ENCODE results near the gene CCDC50.

The CCDC50 gene

GRCh38 chr3:191414286-191414685 is 85.1 kb downstream of the CCDC50 start:
- TF ChIP-seq SPI1 (IDR thresholded peaks at IDR 0.05; ENCODE audit: borderline replicate concordance, low read depth) (no peak), POLR2AphosphoS5 (IDR thresholded peaks at IDR 0.05; ENCODE audit: low read depth) (no peak), GABPA (IDR thresholded peaks at IDR 0.05; ENCODE audit: low read depth) (no peak), REST (IDR thresholded peaks at IDR 0.05; ENCODE audit: insufficient replicate concordance, low read depth) (no peak), CTCF (IDR thresholded peaks at IDR 0.05; ENCODE audit: insufficient read depth, low read length) (no peak)
- no peak for DNase-seq (ENCODE audit: low read depth in 1 of 2, low spot score in 1 of 2)
- no peak overlapping the region for H3K27ac ChIP-seq (replicated peaks)
- H3K27me3 ChIP-seq (ENCODE audit: insufficient read depth, poor library complexity, severe bottlenecking): no peaks in the 10 kb centered on the region
- no peak overlapping the region for H3K4me3 ChIP-seq (replicated peaks; ENCODE audit: insufficient read depth, low read length)

- H3K27me3 ChIP-seq (ENCODE audit: insufficient read depth, poor library complexity, severe bottlenecking): no peaks in the 10 kb centered on the region
- H3K27ac ChIP-seq (replicated peaks): no peak overlapping the region
- TF ChIP-seq GABPA (IDR thresholded peaks at IDR 0.05; ENCODE audit: low read depth) (no peak), CTCF (IDR thresholded peaks at IDR 0.05; ENCODE audit: insufficient read depth, low read length) (no peak), REST (IDR thresholded peaks at IDR 0.05; ENCODE audit: insufficient replicate concordance, low read depth) (no peak)
- DNase-seq (ENCODE audit: low read depth in 1 of 2, low spot score in 1 of 2): no peak
- H3K4me3 ChIP-seq (replicated peaks; ENCODE audit: insufficient read depth, low read length): no peak overlapping the region
Observed at GRCh38 chr3:191414732-191415131, 85.5 kb downstream of the CCDC50 start.

GRCh38 chr3:191415566-191415965 is 86.4 kb downstream of the CCDC50 start:
- no peak for DNase-seq (ENCODE audit: low read depth in 1 of 2, low spot score in 1 of 2)
- H3K27ac ChIP-seq (replicated peaks): no peak overlapping the region
- no peak for TF ChIP-seq CTCF (IDR thresholded peaks at IDR 0.05; ENCODE audit: insufficient read depth, low read length)
- TF ChIP-seq SPI1 (IDR thresholded peaks at IDR 0.05; ENCODE audit: borderline replicate concordance, low read depth): no peak
- TF ChIP-seq REST (IDR thresholded peaks at IDR 0.05; ENCODE audit: insufficient replicate concordance, low read depth): no peak
- no peak for TF ChIP-seq POLR2AphosphoS5 (IDR thresholded peaks at IDR 0.05; ENCODE audit: low read depth)
- no peak for TF ChIP-seq GABPA (IDR thresholded peaks at IDR 0.05; ENCODE audit: low read depth)
- no peak overlapping the region for H3K4me3 ChIP-seq (replicated peaks; ENCODE audit: insufficient read depth, low read length)
- no peaks in the 10 kb centered on the region for H3K27me3 ChIP-seq (ENCODE audit: insufficient read depth, poor library complexity, severe bottlenecking)
